ENCODE measurements around the gene TUBGCP5. TPM values are rescaled to one million over a fixed set of nuclear protein-coding genes. Genes with fewer than 3 reads are reported as not detected.

TUBGCP5 gene
- total and polyA plus RNA-seq, 5 experiments from 2014 or later = 4.3 to 30.3 (median 9.8) TPM

GRCh38 chr15:22954798-22955543, 84.4 kb downstream of the TUBGCP5 start:
- H3K27me3 Mint-ChIP-seq = peaks cover 0 to 2% (median 0%) of the 10 kb centered on the region in 5 donors
- H3K4me1 Mint-ChIP-seq = peaks cover 0 to 2% (median 0%) of the 10 kb centered on the region in 4 donors
- no peaks in the 10 kb centered on the region for H3K9me3 Mint-ChIP-seq
- H3K36me3 Mint-ChIP-seq = no peaks in the 10 kb centered on the region
- DNase-seq (no peak), ATAC-seq (no peak)
- no peak overlapping the region for H3K4me3 Mint-ChIP-seq
- H3K27ac Mint-ChIP-seq = no peak overlapping the region
- POLR2A ChIA-PET = no interaction called here

DNA sequence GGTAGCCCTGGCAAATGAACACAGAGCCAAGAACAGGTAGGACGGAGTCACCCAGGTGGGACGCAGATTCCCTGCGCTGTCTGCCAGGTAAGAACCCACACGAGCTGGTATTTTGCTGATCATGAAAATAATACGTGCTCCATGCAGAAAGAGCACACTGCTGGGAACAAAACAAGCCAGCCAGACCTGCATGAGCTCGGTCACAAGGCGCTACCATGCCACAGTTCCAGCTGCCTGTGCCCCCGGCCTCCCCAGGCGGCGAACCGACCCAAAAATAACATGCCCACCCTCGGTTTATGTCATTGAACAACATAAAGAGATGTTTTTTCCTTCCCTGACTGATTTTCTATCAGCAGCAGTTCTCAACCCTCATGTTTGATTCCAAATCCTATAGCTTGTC, 85.0 kb downstream of the TUBGCP5 start:
- Mint-ChIP-seq H3K4me3 (no peak overlapping the region), H3K36me3 (no peaks in the 10 kb centered on the region), H3K4me1 (peaks cover 0 to 2% (median under 1%) of the 10 kb centered on the region in 4 donors), H3K27ac (no peak overlapping the region), H3K27me3 (peaks cover 0 to 2% (median 0%) of the 10 kb centered on the region in 5 donors), H3K9me3 (no peaks in the 10 kb centered on the region)
- no peak for DNase-seq
- ATAC-seq = no peak
- POLR2A ChIA-PET = no interaction called here

DNA sequence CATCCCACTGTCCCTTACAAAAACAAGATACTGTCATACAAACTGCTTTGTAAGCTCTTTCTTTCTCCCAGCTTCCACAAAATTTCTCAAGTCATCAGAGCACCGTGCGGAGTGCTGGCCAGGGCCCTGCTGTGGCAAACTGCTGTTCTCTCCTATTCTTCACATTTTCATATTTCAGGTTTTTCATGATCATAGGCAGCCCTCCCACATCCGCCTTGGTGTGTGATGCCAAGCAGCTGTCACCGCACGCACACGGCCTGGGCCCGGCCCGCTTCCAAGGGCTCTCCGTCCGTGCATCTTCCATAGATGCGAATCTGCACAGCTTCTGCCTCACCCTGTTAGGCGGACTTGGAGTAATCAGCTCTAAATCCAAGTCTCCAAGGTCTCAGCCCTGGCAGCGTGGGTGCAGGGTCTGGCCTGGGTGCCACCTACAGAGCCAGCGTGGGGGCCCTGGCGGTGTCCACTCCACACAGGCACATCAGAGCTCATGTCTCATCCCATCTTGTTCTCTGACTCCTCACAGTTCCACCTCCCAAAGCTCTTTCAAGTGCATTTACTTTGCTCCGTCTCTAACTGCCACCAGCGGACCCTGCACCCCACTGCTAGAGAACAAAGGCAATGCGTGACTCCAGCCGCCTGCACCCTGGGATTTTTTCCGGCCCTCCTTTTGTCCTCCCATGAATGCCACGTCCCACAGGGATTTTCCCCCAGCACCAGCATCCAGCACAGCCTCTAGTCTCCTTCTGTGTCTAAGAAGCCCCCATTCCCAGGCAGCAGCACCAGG, 86.4 kb downstream of the TUBGCP5 start:
- POLR2A ChIA-PET = no interaction called here
- Mint-ChIP-seq H3K4me1 (peaks cover 9 to 13% (median 11%) of the 10 kb centered on the region in 4 donors), H3K9me3 (no peaks in the 10 kb centered on the region), H3K36me3 (no peaks in the 10 kb centered on the region), H3K27me3 (peaks cover 0 to 14% (median 2%) of the 10 kb centered on the region in 5 donors), H3K27ac (peak overlapping the region in 1 of 10 donors; percentile 19), H3K4me3 (no peak overlapping the region)
- DNase-seq (no peak), ATAC-seq (no peak)

GRCh38 chr15:22951381-22952280, 87.7 kb downstream of the TUBGCP5 start:
- Mint-ChIP-seq H3K27me3 (peaks cover 2 to 27% (median 4%) of the 10 kb centered on the region in 5 donors), H3K36me3 (no peaks in the 10 kb centered on the region), H3K27ac (no peak overlapping the region), H3K4me3 (no peak overlapping the region), H3K9me3 (no peaks in the 10 kb centered on the region), H3K4me1 (peaks cover 11 to 15% (median 12%) of the 10 kb centered on the region in 4 donors)
- DNase-seq (no peak), ATAC-seq (no peak)
- POLR2A ChIA-PET = no interaction called here

- H3K4me1 Mint-ChIP-seq = peaks cover 11 to 15% (median 12%) of the 10 kb centered on the region in 4 donors
- H3K36me3 Mint-ChIP-seq = no peaks in the 10 kb centered on the region
- no peak overlapping the region for H3K4me3 Mint-ChIP-seq
- POLR2A ChIA-PET = no interaction called here
- no peak for DNase-seq
- peaks cover 3 to 33% (median 4%) of the 10 kb centered on the region in 5 donors for H3K27me3 Mint-ChIP-seq
- no peak overlapping the region for H3K27ac Mint-ChIP-seq
- H3K9me3 Mint-ChIP-seq = no peaks in the 10 kb centered on the region
- no peak for ATAC-seq
Measured at GRCh38 chr15:22951031-22951380, 88.4 kb downstream of the TUBGCP5 start.

DNA sequence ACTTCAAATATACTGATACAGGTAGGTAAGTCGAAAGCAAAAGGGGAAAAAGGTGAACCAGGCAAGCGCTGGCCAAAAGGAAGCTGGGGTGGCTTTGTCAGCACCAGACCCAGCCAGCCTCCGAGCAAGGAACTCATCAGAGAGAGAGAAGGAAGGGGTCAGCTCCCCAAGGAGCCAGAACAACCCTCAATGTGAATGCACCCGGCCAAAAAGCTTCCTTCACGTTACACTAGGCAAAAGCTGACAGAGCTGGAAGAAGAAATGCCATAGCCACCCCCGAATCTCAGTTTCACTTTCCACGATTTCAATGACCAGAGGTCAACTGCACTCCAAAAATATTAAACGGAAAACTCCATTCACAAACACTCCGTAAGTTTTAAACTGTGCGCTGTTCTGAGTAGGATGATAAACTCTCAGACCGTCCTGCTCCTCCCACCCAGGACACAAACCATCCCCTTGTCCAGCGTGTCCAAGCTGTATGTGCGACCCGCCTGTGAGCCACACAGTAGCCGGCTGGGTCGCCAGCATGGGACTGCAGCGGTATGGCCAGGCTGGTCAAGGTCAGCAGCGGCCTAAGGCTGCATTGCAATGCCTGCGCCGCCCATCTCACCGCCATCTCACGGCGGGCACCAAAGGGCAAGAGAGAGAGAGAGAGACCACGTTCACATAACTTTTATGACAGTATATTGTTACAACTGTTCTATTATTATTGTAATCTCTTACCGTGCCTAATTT, 88.9 kb downstream of the TUBGCP5 start:
- H3K4me1 Mint-ChIP-seq = peaks cover 11 to 15% (median 12%) of the 10 kb centered on the region in 4 donors
- H3K27me3 Mint-ChIP-seq = peaks cover 3 to 33% (median 4%) of the 10 kb centered on the region in 5 donors
- H3K9me3 Mint-ChIP-seq = no peaks in the 10 kb centered on the region
- POLR2A ChIA-PET = no interaction called here
- H3K36me3 Mint-ChIP-seq = no peaks in the 10 kb centered on the region
- H3K4me3 Mint-ChIP-seq = no peak overlapping the region
- DNase-seq = no peak
- peak overlapping the region in 1 of 10 donors; percentile 13 for H3K27ac Mint-ChIP-seq
- no peak for ATAC-seq

Other genes with a start within 250 kb of the TUBGCP5 start
- 10 to 100 TPM; 40.8 to 44.3 TPM for gene NIPA2, start 200.9 kb downstream of the TUBGCP5 start, total RNA-seq
- gene NIPA2, start 200.9 kb downstream of the TUBGCP5 start, polyA plus RNA-seq = 10 to 100 TPM; 35.9 to 44.8 (median 36.8) TPM
- gene CYFIP1, start 59.2 kb downstream of the TUBGCP5 start, total RNA-seq = 1 to 10 TPM; 2.8 to 4.1 TPM
- gene CYFIP1, start 59.2 kb downstream of the TUBGCP5 start, polyA plus RNA-seq = 1 to 10 TPM in 1 of 3 donors, under 1 TPM in 2; 0.34 to 1.6 (median 0.74) TPM
- gene GOLGA6L1, start 97.3 kb upstream of the TUBGCP5 start, total RNA-seq = not detected
- gene GOLGA6L1, start 97.3 kb upstream of the TUBGCP5 start, polyA plus RNA-seq = not detected